ENCODE data around the gene RPL19.

Gene RPL19

DNA sequence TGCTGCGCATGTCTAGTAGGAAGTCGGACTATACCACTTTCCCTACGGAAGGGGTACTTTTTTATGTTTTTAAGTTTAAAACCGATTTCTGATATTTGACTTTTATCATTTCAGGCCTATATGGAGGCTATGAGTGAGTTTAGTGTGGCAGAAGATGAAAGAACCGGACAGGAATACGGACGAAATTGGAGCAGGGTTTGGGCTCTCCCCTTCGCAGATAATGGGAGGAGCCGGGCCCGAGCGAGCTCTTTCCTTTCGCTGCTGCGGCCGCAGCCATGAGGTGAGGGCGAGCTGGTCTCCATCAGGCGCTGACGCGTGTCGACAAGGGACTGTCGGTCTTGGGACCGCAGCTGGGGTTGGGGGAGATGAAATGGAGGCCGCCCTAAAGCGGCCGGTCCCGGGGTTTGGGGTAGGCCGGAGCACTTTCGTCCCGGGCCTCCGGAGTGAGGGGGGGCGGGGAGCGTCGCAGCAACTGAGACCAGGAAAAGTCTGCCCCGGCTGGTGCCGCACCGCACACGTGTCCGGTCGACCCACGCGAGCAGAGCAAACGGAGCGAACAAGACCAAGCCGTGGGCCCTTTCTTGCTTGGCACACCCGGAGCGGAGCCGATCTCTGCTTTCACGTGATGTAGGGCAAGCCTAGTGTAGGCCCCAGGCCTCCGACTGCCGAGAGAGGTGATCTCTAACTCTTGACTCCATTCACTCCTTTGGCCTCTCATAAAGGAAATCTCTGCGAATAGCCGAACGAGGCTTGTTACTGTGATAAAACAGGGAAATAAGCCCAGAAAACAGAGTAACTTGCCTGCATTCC is at the start of gene RPL19:
Gene RPL19, plus strand, starts transcription at position 214 of the 810 bp plus-strand sequence. Its CDS starts 62 bp downstream, at position 276.
- peak; percentile 71 for DNase-seq (ENCODE audit: extremely low spot score)
- TF ChIP-seq L3MBTL2 (conservative IDR thresholded peaks at IDR 0.05) (0 out of 2 replicates have a peak, but pooled peaks have one; percentile 19), NFRKB (IDR thresholded peaks at IDR 0.05) (no peak), ARNT (IDR thresholded peaks at IDR 0.05) (no peak), FOXA1 (IDR thresholded peaks at IDR 0.05) (no peak), ELF4 (IDR thresholded peaks at IDR 0.05) (peak; percentile 54), ZNF384 (IDR thresholded peaks at IDR 0.05) (no peak), BHLHE40 (IDR thresholded peaks at IDR 0.05; ENCODE audit: borderline replicate concordance) (peak; percentile 91)
- POLR2A ChIA-PET = interaction anchor here (0.6 to 3.0 kb wide), 53 partner anchors 9 to 500 kb away, joined by 3 to 36 read pairs (median 6); partner anchors contain the start of genes ARL5C, CDK12, ERBB2 and FBXL20
- CTCF ChIA-PET = interaction anchor here (0.5 to 1.7 kb wide), 8 partner anchors 8 to 143 kb away, joined by 3 to 7 read pairs (median 4); no protein-coding TSS in a partner anchor

- DNase-seq (ENCODE audit: extremely low spot score) = no peak
- TF ChIP-seq FOXA1 (IDR thresholded peaks at IDR 0.05) (no peak), HDGF (IDR thresholded peaks at IDR 0.05; ENCODE audit: borderline replicate concordance) (no peak), BHLHE40 (IDR thresholded peaks at IDR 0.05; ENCODE audit: borderline replicate concordance) (no peak), LEF1 (IDR thresholded peaks at IDR 0.05; ENCODE audit: borderline replicate concordance) (no peak), CTBP1 (IDR thresholded peaks at IDR 0.05; ENCODE audit: borderline replicate concordance) (no peak), NFRKB (IDR thresholded peaks at IDR 0.05) (no peak), L3MBTL2 (conservative IDR thresholded peaks at IDR 0.05) (no peak), ARNT (IDR thresholded peaks at IDR 0.05) (no peak)
- ChIA-PET POLR2A (no interaction called here), CTCF (interaction anchor here (1.3 kb wide), 1 partner anchor 168 kb away, joined by 6 read pairs; no protein-coding TSS in a partner anchor)
These were observed 49.3 kb upstream of the RPL19 start for GRCh38 chr17:39150795-39151149.

DNA sequence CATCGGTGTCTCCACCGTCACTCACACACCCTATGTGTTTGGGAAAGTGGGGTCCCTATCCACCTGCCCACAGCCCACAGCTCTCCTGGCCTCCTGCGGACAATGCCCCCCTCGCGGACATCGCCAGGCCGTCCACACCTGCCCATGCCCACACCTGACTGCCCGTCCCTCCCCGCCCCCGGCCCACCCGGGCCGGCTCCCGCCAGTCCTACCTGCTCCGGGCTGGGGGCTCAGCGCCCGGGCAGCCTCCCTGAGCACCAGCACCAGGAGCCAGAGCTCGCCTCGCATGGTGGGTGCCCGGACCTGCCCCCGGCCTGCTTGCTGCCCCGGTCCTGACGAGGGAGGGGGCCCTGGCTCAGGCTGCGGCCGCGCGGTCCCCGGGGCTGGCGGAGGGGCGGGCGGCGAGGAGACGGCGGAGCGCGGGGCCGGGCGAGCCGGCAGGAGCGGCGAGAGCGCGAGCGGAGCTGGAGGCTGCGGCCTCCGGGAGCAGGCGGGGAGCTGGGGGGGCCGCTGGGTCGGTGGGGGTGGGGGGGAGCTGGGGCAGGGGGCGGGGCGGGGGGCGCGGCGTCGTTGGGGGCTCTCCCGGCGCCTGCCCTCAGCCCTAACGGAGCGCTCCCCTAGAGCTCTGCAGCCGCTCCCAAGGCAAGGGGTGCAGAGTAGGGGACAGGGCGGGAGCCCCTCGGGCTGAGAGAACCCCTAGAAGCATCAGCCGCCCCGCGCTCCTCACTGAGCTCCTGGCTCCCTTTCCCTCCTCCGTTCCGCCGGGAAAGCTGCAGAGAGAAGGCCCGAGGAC is 48.7 kb upstream of the RPL19 start, which contains the start of gene PLXDC1:
Gene PLXDC1, minus strand, starts transcription at position 488 of the 793 bp plus-strand sequence. Its CDS starts 200 bp downstream, at position 288.
- no peak for DNase-seq (ENCODE audit: extremely low spot score)
- POLR2A ChIA-PET = interaction anchor here (3.8 kb wide), 1 partner anchor 13 kb away, joined by 22 read pairs; no protein-coding TSS in a partner anchor
- no peak for TF ChIP-seq SP1 (IDR thresholded peaks at IDR 0.05)
- TF ChIP-seq TARDBP (IDR thresholded peaks at IDR 0.05) = no peak
- TF ChIP-seq CTBP1 (IDR thresholded peaks at IDR 0.05; ENCODE audit: borderline replicate concordance) = no peak
- TF ChIP-seq FOXK2 (IDR thresholded peaks at IDR 0.05) = no peak
- no peak for TF ChIP-seq ARNT (IDR thresholded peaks at IDR 0.05)
- no peak for TF ChIP-seq ZNF384 (IDR thresholded peaks at IDR 0.05)
- no peak for TF ChIP-seq FOXA1 (IDR thresholded peaks at IDR 0.05)
- TF ChIP-seq FOXM1 (IDR thresholded peaks at IDR 0.05; ENCODE audit: borderline replicate concordance) = no peak
- TF ChIP-seq SUZ12 (IDR thresholded peaks at IDR 0.05) = no peak
- TF ChIP-seq NFRKB (IDR thresholded peaks at IDR 0.05) = no peak
- CTCF ChIA-PET = interaction anchor here (0.7 to 1.3 kb wide), 2 partner anchors 167 to 169 kb away, joined by 3 to 6 read pairs; no protein-coding TSS in a partner anchor

DNA sequence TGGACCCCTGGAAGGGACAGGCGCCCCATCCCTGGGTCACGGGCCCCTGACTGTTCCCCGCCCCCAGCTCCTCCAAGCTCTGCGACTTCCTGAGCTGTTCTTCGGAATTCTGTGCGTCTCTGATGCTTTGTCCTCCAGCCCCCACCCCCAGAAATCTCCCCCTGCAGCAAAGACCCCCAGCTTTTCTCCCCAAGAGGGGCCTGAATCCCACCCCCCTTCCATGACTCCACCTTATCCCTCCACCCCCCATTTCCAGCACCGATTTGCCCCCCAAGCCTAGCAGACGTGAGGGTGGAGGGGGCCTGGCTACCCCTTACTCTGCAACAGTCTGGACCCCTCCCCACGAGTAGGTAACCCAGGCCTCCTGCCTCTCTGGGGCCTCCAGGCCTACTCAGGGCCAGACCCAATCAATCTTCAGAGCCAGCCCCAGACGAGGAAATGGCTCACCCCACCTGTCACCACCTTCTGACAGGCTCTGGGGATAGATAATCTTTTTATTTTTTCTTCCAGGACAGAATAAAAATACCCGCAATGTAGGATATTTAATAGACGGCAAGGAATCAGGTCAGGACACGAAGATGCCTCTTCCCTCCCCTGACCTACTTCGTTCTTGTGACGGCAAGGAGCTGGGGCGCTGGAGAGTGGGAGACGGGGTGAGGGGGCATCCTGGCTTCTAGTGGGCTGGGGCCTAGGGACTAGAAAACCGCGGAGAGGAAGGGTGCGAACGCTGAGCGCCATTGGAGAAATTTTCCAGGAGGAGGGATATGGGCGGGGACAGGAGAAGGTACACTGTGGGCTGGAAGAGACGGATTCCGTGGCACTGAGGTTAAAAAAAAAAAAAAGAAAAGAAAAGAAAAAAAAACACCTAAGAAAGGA is 47.9 kb upstream of the RPL19 start:
- DNase-seq (ENCODE audit: extremely low spot score) = peak; percentile 25
- POLR2A ChIA-PET = interaction anchor here (0.8 to 3.8 kb wide), 15 partner anchors 12 to 548 kb away, joined by 3 to 22 read pairs (median 5); partner anchors contain the start of genes CACNB1, ERBB2, LASP1 and RPL19
- CTCF ChIA-PET = interaction anchor here (0.6 to 2.5 kb wide), 14 partner anchors 8 to 417 kb away, joined by 3 to 89 read pairs (median 5); partner anchors contain the start of gene LASP1NB

GRCh38 chr17:39153599-39154051 is 46.5 kb upstream of the RPL19 start:
- CTCF ChIA-PET = interaction anchor here (0.6 to 2.5 kb wide), 24 partner anchors 9 to 419 kb away, joined by 3 to 89 read pairs (median 4); partner anchors contain the start of genes LASP1 and LASP1NB
- POLR2A ChIA-PET = interaction anchor here (0.8 to 3.8 kb wide), 19 partner anchors 8 to 546 kb away, joined by 3 to 22 read pairs (median 4); partner anchors contain the start of genes CACNB1, ERBB2, LASP1 and RPL19
- TF ChIP-seq FOXM1 (IDR thresholded peaks at IDR 0.05; ENCODE audit: borderline replicate concordance) (no peak), LEF1 (IDR thresholded peaks at IDR 0.05; ENCODE audit: borderline replicate concordance) (no peak), BHLHE40 (IDR thresholded peaks at IDR 0.05; ENCODE audit: borderline replicate concordance) (no peak), PKNOX1 (IDR thresholded peaks at IDR 0.05) (no peak), CTBP1 (IDR thresholded peaks at IDR 0.05; ENCODE audit: borderline replicate concordance) (no peak), FOXA1 (IDR thresholded peaks at IDR 0.05) (no peak), TARDBP (IDR thresholded peaks at IDR 0.05) (no peak), SUZ12 (IDR thresholded peaks at IDR 0.05) (no peak), NFRKB (IDR thresholded peaks at IDR 0.05) (no peak)
- peak; percentile 65 for DNase-seq (ENCODE audit: extremely low spot score)

More for the DNA sequence above, 47.9 kb upstream of the RPL19 start:
- TF ChIP-seq FOXA1 (IDR thresholded peaks at IDR 0.05) (no peak), CTBP1 (IDR thresholded peaks at IDR 0.05; ENCODE audit: borderline replicate concordance) (no peak)

DNA sequence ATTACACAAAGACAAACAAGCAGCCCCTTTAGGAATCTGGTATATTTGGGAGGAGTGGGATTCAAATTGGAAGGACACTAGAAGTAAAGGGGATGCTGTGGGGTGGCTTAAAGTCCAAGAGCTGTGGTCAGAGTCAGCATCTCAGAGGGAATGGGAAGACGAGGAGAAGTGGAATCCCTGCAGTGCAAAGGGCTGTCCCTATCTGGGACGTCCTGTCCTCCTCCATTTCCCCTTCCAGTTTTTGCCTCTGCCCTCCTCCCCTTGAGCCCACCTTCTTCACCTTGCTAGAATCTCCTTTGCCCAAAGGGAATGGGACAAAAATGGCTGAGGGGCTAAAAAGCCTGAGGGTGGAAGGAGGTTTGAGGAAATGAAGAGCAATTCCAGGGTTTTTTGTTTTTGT is 44.4 kb upstream of the RPL19 start:
- ChIA-PET POLR2A (no interaction called here), CTCF (interaction anchor here (0.9 kb wide), 1 partner anchor 19 kb away, joined by 3 read pairs; no protein-coding TSS in a partner anchor)
- DNase-seq (ENCODE audit: extremely low spot score) = no peak
- TF ChIP-seq HDGF (IDR thresholded peaks at IDR 0.05; ENCODE audit: borderline replicate concordance) (no peak), ARNT (IDR thresholded peaks at IDR 0.05) (no peak), TARDBP (IDR thresholded peaks at IDR 0.05) (no peak), ZNF384 (IDR thresholded peaks at IDR 0.05) (no peak), BHLHE40 (IDR thresholded peaks at IDR 0.05; ENCODE audit: borderline replicate concordance) (no peak), FOXA1 (IDR thresholded peaks at IDR 0.05) (no peak), SP1 (IDR thresholded peaks at IDR 0.05) (no peak), FOXM1 (IDR thresholded peaks at IDR 0.05; ENCODE audit: borderline replicate concordance) (no peak), LEF1 (IDR thresholded peaks at IDR 0.05; ENCODE audit: borderline replicate concordance) (no peak), CTBP1 (IDR thresholded peaks at IDR 0.05; ENCODE audit: borderline replicate concordance) (no peak), L3MBTL2 (conservative IDR thresholded peaks at IDR 0.05) (no peak), ELF4 (IDR thresholded peaks at IDR 0.05) (no peak), NFRKB (IDR thresholded peaks at IDR 0.05) (no peak), FOXK2 (IDR thresholded peaks at IDR 0.05) (no peak), SUZ12 (IDR thresholded peaks at IDR 0.05) (no peak)
